ENCODE data around the gene CDHR2. TPM values are rescaled to one million over a fixed set of nuclear protein-coding genes. Genes with fewer than 3 reads are reported as not detected.

CDHR2 gene
- total and polyA plus RNA-seq, 9 donors, result 0.04 to 8.9 (median 0.18) TPM

DNA sequence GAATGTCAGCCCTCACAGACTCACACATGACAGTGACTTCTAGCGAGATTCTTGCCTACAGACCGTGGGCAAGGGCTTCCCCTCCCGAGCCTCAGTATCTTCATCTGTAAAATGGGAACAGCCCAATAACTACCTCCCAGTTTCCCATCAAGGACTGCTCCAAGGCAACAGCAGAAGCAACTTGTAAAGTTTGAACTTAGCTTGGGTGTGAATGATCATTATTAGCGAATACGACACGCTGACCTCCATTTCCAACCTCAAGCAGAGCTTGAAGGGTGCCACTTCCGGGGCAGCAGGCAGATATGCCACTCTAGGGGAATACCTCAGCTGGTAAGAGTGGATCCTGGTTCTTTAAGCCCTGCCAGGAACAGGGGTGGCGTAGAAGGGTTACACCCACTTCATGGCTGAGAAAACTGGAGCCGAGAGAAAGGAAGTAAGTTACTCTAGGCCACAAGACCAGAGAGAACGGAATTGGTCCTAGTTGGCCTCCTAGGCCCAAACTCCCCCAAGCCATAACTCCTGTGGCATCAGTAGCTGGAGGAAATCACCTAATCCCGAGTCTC, 14.0 kb upstream of the CDHR2 start:
- Histone ChIP-seq H3K27me3 (ENCODE audit: control insufficient read depth, insufficient read depth, low read length) (no peaks in the 10 kb centered on the region), H3K27ac (ENCODE audit: low read length) (peak overlapping the region; percentile 100), H3K4me1 (ENCODE audit: control insufficient read depth, insufficient read depth, low read length) (peaks cover 62% of the 10 kb centered on the region), H3K9me3 (replicated peaks; ENCODE audit: control insufficient read depth, low read depth, low read length) (no peaks in the 10 kb centered on the region), H3K36me3 (ENCODE audit: control insufficient read depth, insufficient read depth, low read length) (peaks cover 36% of the 10 kb centered on the region), H3K4me3 (ENCODE audit: low read length) (peak overlapping the region; percentile 99)
- WGBS (ENCODE audit: insufficient coverage), result 39% methylated on average over 2 of the region's 11 CpGs
- peak; percentile 55 for DNase-seq

DNA sequence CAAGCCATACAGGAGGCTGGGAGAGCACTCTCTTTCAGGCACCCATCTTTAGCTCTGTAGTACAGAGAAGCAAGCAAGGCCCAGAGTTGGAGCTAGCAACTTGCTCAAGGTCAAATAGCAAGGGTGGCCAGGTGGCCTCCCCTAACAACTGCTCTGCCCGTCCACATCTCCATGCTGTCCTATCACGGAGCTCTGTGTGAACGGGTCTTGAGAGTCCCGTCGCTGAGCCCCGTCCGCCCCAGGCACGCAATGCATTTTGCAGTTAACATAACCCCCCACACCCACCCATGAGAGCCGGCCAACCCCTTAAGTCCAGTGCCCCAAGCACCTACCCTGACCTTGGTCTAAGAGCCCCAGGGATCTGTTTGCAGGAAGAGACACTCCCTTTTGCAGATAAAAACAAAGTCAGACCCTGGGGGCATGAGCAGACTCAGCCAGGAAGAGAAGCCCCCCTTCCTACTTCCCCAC, 13.4 kb upstream of the CDHR2 start:
- H3K4me3 ChIP-seq (ENCODE audit: low read length), result peak overlapping the region; percentile 99
- H3K36me3 ChIP-seq (ENCODE audit: control insufficient read depth, insufficient read depth, low read length), result peaks cover 32% of the 10 kb centered on the region
- DNase-seq, result peak; percentile 40
- WGBS (ENCODE audit: insufficient coverage), result 3% methylated on average over 8 of the region's 9 CpGs
- H3K9me3 ChIP-seq (replicated peaks; ENCODE audit: control insufficient read depth, low read depth, low read length), result no peaks in the 10 kb centered on the region
- peaks cover 58% of the 10 kb centered on the region for H3K4me1 ChIP-seq (ENCODE audit: control insufficient read depth, insufficient read depth, low read length)
- H3K27me3 ChIP-seq (ENCODE audit: control insufficient read depth, insufficient read depth, low read length), result no peaks in the 10 kb centered on the region
- H3K27ac ChIP-seq (ENCODE audit: low read length), result peak overlapping the region; percentile 100

DNA sequence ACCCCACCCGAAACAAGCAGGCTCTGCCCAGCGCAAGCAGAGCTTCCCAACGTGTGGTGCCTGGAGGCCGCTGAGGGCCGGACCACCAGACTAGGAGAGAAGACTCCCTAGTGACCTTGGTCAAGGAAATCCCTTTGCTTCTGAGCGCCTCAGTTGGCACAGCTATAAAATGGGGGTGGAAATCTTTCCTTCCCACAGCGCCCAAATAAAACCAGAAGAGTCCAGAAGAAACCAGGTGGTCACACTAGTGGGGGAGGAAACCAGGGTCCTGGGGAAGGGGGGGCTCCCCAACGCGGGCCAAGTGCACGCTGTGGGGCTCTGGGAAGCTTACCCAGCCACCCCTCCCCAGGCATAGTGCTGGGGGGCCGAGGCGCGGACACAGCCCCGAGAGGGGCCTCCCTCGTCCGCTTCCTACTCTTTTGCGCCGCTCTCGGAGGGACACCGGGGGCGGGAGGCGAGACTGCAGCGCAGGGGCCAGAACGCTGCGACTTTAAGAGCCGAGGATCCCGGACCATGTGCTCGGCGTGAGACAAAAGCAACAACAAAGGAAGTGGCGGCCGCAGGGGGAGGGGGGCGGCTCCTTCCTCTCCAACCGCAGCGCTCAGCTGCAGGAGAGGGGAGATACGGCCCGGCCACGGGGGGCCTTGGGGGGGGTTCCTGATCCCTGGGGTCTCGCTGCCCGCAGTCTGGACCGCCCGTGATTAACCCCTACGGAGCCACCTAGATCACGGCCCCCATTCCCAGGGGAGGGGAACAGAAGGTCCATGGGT, 12.8 kb upstream of the CDHR2 start:
- Histone ChIP-seq H3K9me3 (replicated peaks; ENCODE audit: control insufficient read depth, low read depth, low read length) (no peaks in the 10 kb centered on the region), H3K4me1 (ENCODE audit: control insufficient read depth, insufficient read depth, low read length) (peaks cover 56% of the 10 kb centered on the region), H3K36me3 (ENCODE audit: control insufficient read depth, insufficient read depth, low read length) (peaks cover 26% of the 10 kb centered on the region), H3K27me3 (ENCODE audit: control insufficient read depth, insufficient read depth, low read length) (no peaks in the 10 kb centered on the region), H3K4me3 (ENCODE audit: low read length) (peak overlapping the region; percentile 99), H3K27ac (ENCODE audit: low read length) (peak overlapping the region; percentile 100)
- WGBS (ENCODE audit: insufficient coverage), result 0% methylated on average over 20 of the region's 43 CpGs
- peak; percentile 95 for DNase-seq

DNA sequence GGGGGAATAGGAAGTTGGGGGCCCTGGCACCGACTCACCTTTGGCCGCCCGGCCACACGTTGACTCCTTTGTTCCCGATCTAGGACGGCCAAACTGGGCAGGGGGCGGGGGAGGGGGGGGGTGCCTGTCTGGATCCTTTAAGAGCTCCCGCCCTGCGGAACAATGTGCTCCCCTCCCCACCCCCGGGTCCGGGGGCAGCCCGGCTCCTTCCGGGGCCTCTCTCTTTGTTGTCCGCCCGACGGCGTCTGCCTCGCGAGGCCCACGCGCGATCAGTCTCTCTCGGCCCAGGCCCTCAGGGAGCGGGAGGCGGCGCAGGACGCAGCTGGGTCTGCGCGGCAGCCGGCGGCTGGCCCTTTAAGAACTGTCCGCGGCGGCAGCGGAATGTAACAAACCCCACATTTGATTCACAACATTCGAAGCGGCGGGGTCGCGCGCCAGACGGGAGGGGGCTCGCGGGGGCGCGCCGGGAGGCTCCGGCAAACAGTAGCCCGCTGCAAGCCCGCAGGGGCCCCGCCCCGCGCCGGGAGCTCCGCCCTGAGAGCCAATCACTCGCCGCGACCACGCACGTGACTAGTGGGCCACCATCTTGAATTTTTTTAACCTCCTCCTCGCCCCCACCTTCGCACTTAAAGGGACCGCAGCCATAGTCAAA, 12.1 kb upstream of the CDHR2 start, which contains the start of gene RNF44:
RNF44 (minus strand) TSS at position 501 of the 652 bp plus-strand sequence. CDS start 4,930 bp downstream, outside the sequence.
- DNase-seq, result peak; percentile 99
- H3K9me3 ChIP-seq (replicated peaks; ENCODE audit: control insufficient read depth, low read depth, low read length), result no peaks in the 10 kb centered on the region
- no peaks in the 10 kb centered on the region for H3K27me3 ChIP-seq (ENCODE audit: control insufficient read depth, insufficient read depth, low read length)
- H3K36me3 ChIP-seq (ENCODE audit: control insufficient read depth, insufficient read depth, low read length), result peaks cover 19% of the 10 kb centered on the region
- peaks cover 56% of the 10 kb centered on the region for H3K4me1 ChIP-seq (ENCODE audit: control insufficient read depth, insufficient read depth, low read length)
- 0% methylated on average over 53 of the region's 63 CpGs for WGBS (ENCODE audit: insufficient coverage)
- peak within 1 kb of the TSS; percentile 99 for H3K4me3 ChIP-seq (ENCODE audit: low read length)
- H3K27ac ChIP-seq (ENCODE audit: low read length), result peak within 1 kb of the TSS; percentile 100

DNA sequence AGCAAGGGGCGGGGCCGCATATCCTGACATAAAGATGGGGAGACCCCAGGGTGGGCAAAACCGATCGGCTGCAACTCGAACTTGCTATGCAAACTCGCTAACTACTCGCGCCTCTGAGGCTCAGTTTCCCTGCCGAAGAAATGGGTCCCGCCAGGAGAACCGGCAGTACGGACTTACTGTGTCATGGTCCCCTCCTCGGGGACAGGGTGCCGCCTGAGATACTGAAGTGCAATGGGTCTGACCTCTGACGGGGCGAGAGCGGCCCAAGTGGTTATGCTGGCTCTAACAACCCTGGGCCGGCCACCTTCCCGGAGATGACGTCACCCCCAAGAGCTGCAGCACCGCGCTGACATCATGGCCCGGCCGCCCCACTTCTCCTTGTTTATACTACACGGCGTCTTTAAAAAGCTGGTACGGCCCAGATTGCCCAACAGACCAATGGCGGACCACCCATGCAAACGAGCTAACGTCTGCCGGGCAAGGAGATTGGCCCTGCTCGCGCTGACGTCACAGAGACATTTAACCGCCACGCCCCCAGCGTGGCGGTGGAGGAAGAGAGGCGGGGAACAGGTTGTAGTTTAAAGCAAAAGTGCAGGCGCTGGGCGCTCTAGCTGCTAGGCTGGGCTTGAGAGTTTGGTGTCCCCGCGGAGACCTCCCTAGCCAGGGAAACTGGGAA, 11.4 kb upstream of the CDHR2 start:
- Histone ChIP-seq H3K4me1 (ENCODE audit: control insufficient read depth, insufficient read depth, low read length) (peaks cover 57% of the 10 kb centered on the region), H3K9me3 (replicated peaks; ENCODE audit: control insufficient read depth, low read depth, low read length) (no peaks in the 10 kb centered on the region), H3K27ac (ENCODE audit: low read length) (peak overlapping the region; percentile 100), H3K36me3 (ENCODE audit: control insufficient read depth, insufficient read depth, low read length) (peaks cover 16% of the 10 kb centered on the region), H3K4me3 (ENCODE audit: low read length) (peak overlapping the region; percentile 99), H3K27me3 (ENCODE audit: control insufficient read depth, insufficient read depth, low read length) (no peaks in the 10 kb centered on the region)
- WGBS (ENCODE audit: insufficient coverage), result 0% methylated on average over 39 of the region's 43 CpGs
- DNase-seq, result peak; percentile 100

DNA sequence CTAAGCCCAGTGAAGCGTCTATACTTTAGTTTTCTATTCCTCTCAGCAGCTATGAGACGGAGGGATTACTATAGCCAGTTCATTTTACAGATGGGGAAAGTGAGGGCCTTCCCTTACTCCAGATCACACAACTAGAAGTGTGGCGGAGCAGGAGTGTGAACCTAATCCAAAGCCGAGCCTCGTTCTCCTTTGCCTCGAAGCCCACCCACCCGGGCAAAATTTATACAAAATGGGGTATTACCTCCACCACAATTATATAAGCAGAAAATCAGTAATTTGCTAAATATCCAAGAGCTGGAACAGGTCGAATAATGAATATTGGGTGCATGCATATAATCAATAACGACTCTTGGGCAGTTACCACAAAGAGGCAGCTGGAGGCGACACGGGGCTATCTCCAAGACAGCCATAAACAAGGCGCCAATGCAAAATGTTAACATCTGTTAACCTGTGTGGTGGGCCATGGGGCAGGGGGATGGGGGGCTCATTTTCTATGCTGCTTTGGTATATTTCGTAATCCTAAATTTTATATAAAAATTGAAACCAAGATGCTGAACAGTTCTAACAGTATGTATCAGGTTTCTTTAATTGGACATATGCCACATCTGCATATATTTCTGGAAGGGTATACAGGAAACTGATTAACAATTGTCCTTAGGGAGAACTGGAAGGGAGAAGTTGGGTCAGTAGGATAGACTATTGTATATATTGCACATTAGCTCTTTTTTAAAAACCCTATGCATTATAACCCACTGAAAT, 10.7 kb upstream of the CDHR2 start:
- Histone ChIP-seq H3K4me3 (ENCODE audit: low read length) (peak overlapping the region; percentile 32), H3K36me3 (ENCODE audit: control insufficient read depth, insufficient read depth, low read length) (peaks cover 14% of the 10 kb centered on the region), H3K27ac (ENCODE audit: low read length) (peak overlapping the region; percentile 100), H3K27me3 (ENCODE audit: control insufficient read depth, insufficient read depth, low read length) (no peaks in the 10 kb centered on the region), H3K4me1 (ENCODE audit: control insufficient read depth, insufficient read depth, low read length) (peaks cover 51% of the 10 kb centered on the region), H3K9me3 (replicated peaks; ENCODE audit: control insufficient read depth, low read depth, low read length) (no peaks in the 10 kb centered on the region)
- peak; percentile 56 for DNase-seq
- WGBS (ENCODE audit: insufficient coverage), result 21% methylated on average over 4 of the region's 13 CpGs

DNA sequence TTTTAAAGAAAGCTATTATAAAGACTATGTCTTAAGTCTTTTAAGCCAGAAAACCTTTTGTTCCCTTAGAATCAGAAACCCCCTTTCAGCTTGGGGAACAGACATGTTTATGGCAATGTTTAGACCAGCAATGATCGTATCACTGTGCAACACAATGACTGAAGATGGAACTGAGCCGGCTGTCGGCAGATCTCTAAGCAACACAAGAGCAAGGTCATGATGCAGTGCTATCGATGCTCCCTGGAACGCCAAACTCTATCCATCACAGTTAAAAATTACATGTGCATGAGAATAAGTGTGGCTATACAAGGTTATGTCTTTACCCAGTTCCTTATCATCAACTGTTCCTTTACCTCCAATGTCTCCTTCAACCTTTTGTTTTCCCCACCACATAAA, 10.2 kb upstream of the CDHR2 start:
- Histone ChIP-seq H3K36me3 (ENCODE audit: control insufficient read depth, insufficient read depth, low read length) (peaks cover 14% of the 10 kb centered on the region), H3K4me1 (ENCODE audit: control insufficient read depth, insufficient read depth, low read length) (peaks cover 49% of the 10 kb centered on the region), H3K4me3 (ENCODE audit: low read length) (no peak overlapping the region), H3K27ac (ENCODE audit: low read length) (peak overlapping the region; percentile 100), H3K9me3 (replicated peaks; ENCODE audit: control insufficient read depth, low read depth, low read length) (no peaks in the 10 kb centered on the region), H3K27me3 (ENCODE audit: control insufficient read depth, insufficient read depth, low read length) (no peaks in the 10 kb centered on the region)
- no peak for DNase-seq
- WGBS (ENCODE audit: insufficient coverage), result 29% methylated on average over 1 of the region's 5 CpGs

DNA sequence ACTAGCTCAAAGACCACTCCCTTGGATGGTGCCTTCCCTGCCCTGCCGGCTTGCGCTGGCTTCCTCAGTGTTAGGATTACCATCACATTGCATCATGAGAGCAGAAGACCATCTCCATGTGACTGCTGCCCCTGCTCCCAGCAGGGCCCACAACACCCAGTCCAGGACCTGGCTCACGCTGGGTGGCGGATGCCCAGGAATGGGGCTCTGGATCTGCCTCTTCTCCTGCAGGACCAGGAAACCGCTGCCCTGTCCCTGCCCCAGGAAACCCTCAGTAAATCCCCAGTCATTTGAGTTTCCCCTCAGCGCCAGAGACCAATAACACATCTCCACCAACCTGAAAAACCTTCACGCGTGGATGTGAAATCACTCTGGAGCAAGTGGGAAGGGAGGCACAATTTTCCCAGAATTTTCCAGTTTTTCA, 8.7 kb upstream of the CDHR2 start:
- H3K9me3 ChIP-seq (replicated peaks; ENCODE audit: control insufficient read depth, low read depth, low read length), result no peaks in the 10 kb centered on the region
- H3K36me3 ChIP-seq (ENCODE audit: control insufficient read depth, insufficient read depth, low read length), result peaks cover 2% of the 10 kb centered on the region
- no peaks in the 10 kb centered on the region for H3K27me3 ChIP-seq (ENCODE audit: control insufficient read depth, insufficient read depth, low read length)
- no peak overlapping the region for H3K27ac ChIP-seq (ENCODE audit: low read length)
- 78% methylated on average over 7 of the region's 8 CpGs for WGBS (ENCODE audit: insufficient coverage)
- no peak overlapping the region for H3K4me3 ChIP-seq (ENCODE audit: low read length)
- peaks cover 36% of the 10 kb centered on the region for H3K4me1 ChIP-seq (ENCODE audit: control insufficient read depth, insufficient read depth, low read length)
- DNase-seq, result no peak

DNA sequence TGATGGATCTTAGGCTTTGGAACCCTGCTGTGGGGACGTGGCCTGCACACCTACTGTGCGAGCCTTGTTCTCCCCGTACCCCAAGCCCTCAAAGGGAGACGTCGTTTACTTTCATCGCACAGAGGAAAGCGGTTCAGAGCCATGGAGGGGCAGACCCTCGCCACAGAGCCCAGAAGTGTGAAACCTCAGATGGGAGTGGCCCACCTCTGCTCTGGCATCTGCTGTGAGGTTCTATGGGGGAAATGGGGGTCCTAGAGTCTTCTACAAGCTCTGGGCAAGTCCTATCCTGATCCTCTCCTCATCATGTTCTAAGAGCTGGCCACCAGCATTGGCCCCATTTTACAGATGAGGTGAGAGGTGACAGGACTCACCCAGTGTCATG, 8.2 kb upstream of the CDHR2 start:
- H3K4me1 ChIP-seq (ENCODE audit: control insufficient read depth, insufficient read depth, low read length), result peaks cover 31% of the 10 kb centered on the region

More for the DNA sequence above, 8.2 kb upstream of the CDHR2 start:
- no peaks in the 10 kb centered on the region for H3K9me3 ChIP-seq (replicated peaks; ENCODE audit: control insufficient read depth, low read depth, low read length)
- H3K27ac ChIP-seq (ENCODE audit: low read length), result peak overlapping the region; percentile 42
- H3K27me3 ChIP-seq (ENCODE audit: control insufficient read depth, insufficient read depth, low read length), result no peaks in the 10 kb centered on the region
- DNase-seq, result no peak
- 61% methylated on average over 3 of the region's 8 CpGs for WGBS (ENCODE audit: insufficient coverage)
- no peaks in the 10 kb centered on the region for H3K36me3 ChIP-seq (ENCODE audit: control insufficient read depth, insufficient read depth, low read length)
- H3K4me3 ChIP-seq (ENCODE audit: low read length), result no peak overlapping the region
